Measurements from ENCODE around the gene LDLRAD3. TPM values are rescaled to one million over a fixed set of nuclear protein-coding genes. Genes with fewer than 3 reads are reported as not detected.

LDLRAD3 gene
- polyA plus RNA-seq, 1 donor (not counting 4 experiments of a cell fraction or from before 2014, with no cell fraction given) = 13.1 TPM

DNA sequence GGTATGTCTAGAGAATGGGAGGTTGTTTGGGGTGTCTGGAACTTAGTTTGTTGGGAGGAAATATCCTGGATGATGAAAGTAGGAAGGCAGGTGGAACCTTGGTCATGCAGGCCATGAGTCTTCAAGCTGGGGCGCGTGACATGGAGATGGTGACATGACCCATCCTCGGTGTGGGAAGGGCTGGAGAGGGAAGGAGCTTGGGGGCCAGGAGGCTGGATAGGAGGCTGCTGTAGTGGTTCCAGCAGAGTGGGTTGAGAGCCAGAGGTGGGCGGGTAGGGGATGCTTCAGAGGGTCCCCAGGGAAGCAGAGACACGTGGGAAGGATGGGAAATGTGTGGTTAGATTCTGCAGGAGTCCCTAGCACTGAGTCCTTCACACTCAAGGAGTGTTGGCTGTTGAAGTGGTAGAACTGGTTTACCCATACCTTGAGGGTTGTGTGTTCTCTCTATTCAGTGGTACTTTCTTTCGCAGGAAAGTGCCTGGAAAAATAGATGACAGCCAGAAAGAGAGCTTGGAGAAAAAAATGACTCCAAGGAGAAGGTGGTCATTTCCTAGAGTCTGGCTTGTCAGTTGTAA lies 56.8 kb downstream of the LDLRAD3 start:
- Histone ChIP-seq H3K9me3 (ENCODE audit: control insufficient read depth, low read depth, low read length) (no peaks in the 10 kb centered on the region), H3K9me1 (ENCODE audit: control insufficient read depth, extremely low read depth, insufficient read depth, low read length) (peaks cover 3% of the 10 kb centered on the region), H2AFZ (ENCODE audit: control insufficient read depth, low read length) (no peak overlapping the region), H3K36me3 (ENCODE audit: control insufficient read depth in 2 of 2, extremely low read depth in 1 of 2, insufficient read depth in 2 of 2, low read length in 2 of 2) (peaks cover 0 to 2% of the 10 kb centered on the region in 2 experiments), H3K4me3 (ENCODE audit: control insufficient read depth in 2 of 3, extremely low read depth in 1 of 3, insufficient read depth in 2 of 3, low read depth in 1 of 3, low read length in 3 of 3) (no peak overlapping the region), H3K27ac (ENCODE audit: control insufficient read depth, insufficient read depth, low read length) (no peak overlapping the region), H3K4me1 (ENCODE audit: control insufficient read depth, extremely low read depth, insufficient read depth, low read length) (peaks cover 17% of the 10 kb centered on the region), H3K79me2 (ENCODE audit: control insufficient read depth, insufficient read depth, low read length) (peaks cover 20% of the 10 kb centered on the region), H3K9ac (ENCODE audit: control insufficient read depth, extremely low read depth, insufficient read depth, low read length) (no peak overlapping the region), H4K20me1 (ENCODE audit: control insufficient read depth, extremely low read depth, insufficient read depth, low read length) (no peaks in the 10 kb centered on the region), H3K27me3 (ENCODE audit: control insufficient read depth, extremely low read depth, insufficient read depth, low read length) (no peaks in the 10 kb centered on the region), H3K4me2 (ENCODE audit: control insufficient read depth, extremely low read depth, insufficient read depth, low read depth, low read length) (peak overlapping the region; percentile 50)
- dilution Hi-C loops (cut with MboI; ENCODE audit: extremely low pct_ligation_motif_present, low sequenced_read_pairs) = no loop called here
- no peak for DNase-seq (ENCODE audit: low read depth, low spot score)
- no peak for TF ChIP-seq EZH2 (IDR thresholded peaks at IDR 0.05; ENCODE audit: low read length)
- TF ChIP-seq, protein P1, sequence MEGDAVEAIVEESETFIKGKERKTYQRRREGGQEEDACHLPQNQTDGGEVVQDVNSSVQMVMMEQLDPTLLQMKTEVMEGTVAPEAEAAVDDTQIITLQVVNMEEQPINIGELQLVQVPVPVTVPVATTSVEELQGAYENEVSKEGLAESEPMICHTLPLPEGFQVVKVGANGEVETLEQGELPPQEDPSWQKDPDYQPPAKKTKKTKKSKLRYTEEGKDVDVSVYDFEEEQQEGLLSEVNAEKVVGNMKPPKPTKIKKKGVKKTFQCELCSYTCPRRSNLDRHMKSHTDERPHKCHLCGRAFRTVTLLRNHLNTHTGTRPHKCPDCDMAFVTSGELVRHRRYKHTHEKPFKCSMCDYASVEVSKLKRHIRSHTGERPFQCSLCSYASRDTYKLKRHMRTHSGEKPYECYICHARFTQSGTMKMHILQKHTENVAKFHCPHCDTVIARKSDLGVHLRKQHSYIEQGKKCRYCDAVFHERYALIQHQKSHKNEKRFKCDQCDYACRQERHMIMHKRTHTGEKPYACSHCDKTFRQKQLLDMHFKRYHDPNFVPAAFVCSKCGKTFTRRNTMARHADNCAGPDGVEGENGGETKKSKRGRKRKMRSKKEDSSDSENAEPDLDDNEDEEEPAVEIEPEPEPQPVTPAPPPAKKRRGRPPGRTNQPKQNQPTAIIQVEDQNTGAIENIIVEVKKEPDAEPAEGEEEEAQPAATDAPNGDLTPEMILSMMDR (optimal IDR thresholded peaks at IDR 0.05 in 1 of 3, IDR thresholded peaks at IDR 0.05 in 1 of 3, conservative IDR thresholded peaks at IDR 0.05 in 1 of 3; ENCODE audit: extremely low read depth in 1 of 3, insufficient read depth in 2 of 3, low read length in 3 of 3) = no peak
- FAIRE-seq = peak; percentile 69

DNA sequence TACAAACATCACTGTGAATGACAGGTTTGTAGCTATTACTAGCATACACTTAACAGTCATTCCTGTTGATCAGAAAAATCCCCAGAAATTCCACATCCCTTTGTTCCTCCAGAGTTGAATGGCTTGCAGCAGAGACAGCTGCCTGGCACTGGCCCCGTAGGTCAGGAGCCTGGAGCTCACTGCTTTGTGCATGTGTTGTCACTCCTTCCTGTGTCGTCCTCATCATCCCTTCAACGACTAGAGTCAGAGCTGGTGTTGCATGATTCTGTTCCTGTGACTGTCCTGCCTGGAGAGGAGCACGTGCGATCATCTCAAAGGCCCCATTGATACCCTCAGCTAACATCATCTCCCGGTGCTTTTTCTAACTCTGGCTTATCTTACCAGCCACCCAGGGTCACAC lies 58.3 kb downstream of the LDLRAD3 start:
- peaks cover 0 to 2% of the 10 kb centered on the region in 2 experiments for H3K36me3 ChIP-seq (ENCODE audit: control insufficient read depth in 2 of 2, extremely low read depth in 1 of 2, insufficient read depth in 2 of 2, low read length in 2 of 2)
- no peak overlapping the region for H3K4me2 ChIP-seq (ENCODE audit: control insufficient read depth, extremely low read depth, insufficient read depth, low read depth, low read length)
- dilution Hi-C loops (cut with MboI; ENCODE audit: extremely low pct_ligation_motif_present, low sequenced_read_pairs) = no loop called here
- TF ChIP-seq EZH2 (IDR thresholded peaks at IDR 0.05; ENCODE audit: low read length) = no peak
- TF ChIP-seq, protein P1 (optimal IDR thresholded peaks at IDR 0.05 in 1 of 3, IDR thresholded peaks at IDR 0.05 in 1 of 3, conservative IDR thresholded peaks at IDR 0.05 in 1 of 3; ENCODE audit: extremely low read depth in 1 of 3, insufficient read depth in 2 of 3, low read length in 3 of 3) = no peak
- H4K20me1 ChIP-seq (ENCODE audit: control insufficient read depth, extremely low read depth, insufficient read depth, low read length) = no peaks in the 10 kb centered on the region
- peaks cover 26% of the 10 kb centered on the region for H3K79me2 ChIP-seq (ENCODE audit: control insufficient read depth, insufficient read depth, low read length)
- H2AFZ ChIP-seq (ENCODE audit: control insufficient read depth, low read length) = no peak overlapping the region
- H3K9ac ChIP-seq (ENCODE audit: control insufficient read depth, extremely low read depth, insufficient read depth, low read length) = no peak overlapping the region
- no peak overlapping the region for H3K27ac ChIP-seq (ENCODE audit: control insufficient read depth, insufficient read depth, low read length)
- FAIRE-seq (no peak), DNase-seq (ENCODE audit: low read depth, low spot score) (no peak)
- H3K4me1 ChIP-seq (ENCODE audit: control insufficient read depth, extremely low read depth, insufficient read depth, low read length) = peaks cover 26% of the 10 kb centered on the region
- H3K27me3 ChIP-seq (ENCODE audit: control insufficient read depth, extremely low read depth, insufficient read depth, low read length) = no peaks in the 10 kb centered on the region
- no peaks in the 10 kb centered on the region for H3K9me3 ChIP-seq (ENCODE audit: control insufficient read depth, low read depth, low read length)
- H3K4me3 ChIP-seq (ENCODE audit: control insufficient read depth in 2 of 3, extremely low read depth in 1 of 3, insufficient read depth in 2 of 3, low read depth in 1 of 3, low read length in 3 of 3) = no peak overlapping the region
- peaks cover 3% of the 10 kb centered on the region for H3K9me1 ChIP-seq (ENCODE audit: control insufficient read depth, extremely low read depth, insufficient read depth, low read length)

Measured in keratinocyte (primary cell).